K562 (cell line): ENCODE results near the gene CREB3L2. TPM values are rescaled to one million over a fixed set of nuclear protein-coding genes. Genes with fewer than 3 reads are reported as not detected.
A peak's percentile ranks its signal among the peaks of the same experiment; 100 is the strongest.

Experiments used
- ARID1B ChIP-seq: fragments of 450-650 bp; IDR thresholded peaks from 2 replicates; pipeline ENCODE4 v1.6.1; 2016; ENCODE audit warnings: antibody characterized with exemption, mild to moderate bottlenecking, inconsistent platforms
- ATF7 ChIP-seq: fragments of 450-650 bp; IDR thresholded peaks from 2 replicates; pipeline ENCODE4 v1.7.1; 2014; ENCODE audit warnings: mild to moderate bottlenecking, moderate library complexity
- BHLHE40 ChIP-seq: IDR thresholded peaks from 2 replicates; pipeline ENCODE4 v1.6.1; 2011; ENCODE audit warnings: low read length, improper control_type of control experiment
- CBX3 ChIP-seq, 2 experiments: IDR thresholded peaks; 1 replicate in 1 of 2; 2 replicates in 1 of 2; pipeline ENCODE4 v1.6.1; 2012; ENCODE audit warnings: inconsistent platforms in 2 of 2, low read length in 2 of 2, borderline replicate concordance in 1 of 2, control low read depth in 1 of 2
- CTCFL ChIP-seq: IDR thresholded peaks from 2 replicates; pipeline ENCODE4 v1.6.1; 2011; ENCODE audit warnings: borderline replicate concordance, low read depth, mild to moderate bottlenecking, moderate library complexity, low read length; ENCODE audit not compliant: insufficient read depth, poor library complexity, severe bottlenecking
- ELF1 ChIP-seq: fragments of 200-800 bp; sonication (Bioruptor generic); IDR thresholded peaks from 2 replicates; pipeline ENCODE4 v1.6.1; 2016; ENCODE audit warnings: missing genetic modification characterization, missing compliant biosample characterization
- ERF ChIP-seq: fragments of 450-650 bp; formaldehyde crosslinking; IDR thresholded peaks from 2 replicates; pipeline ENCODE4 v1.4.0; 2020; ENCODE audit warnings: mild to moderate bottlenecking, mixed read lengths
- HDGF ChIP-seq: fragments of 450-650 bp; IDR thresholded peaks from 2 replicates; pipeline ENCODE4 v1.6.1; 2016
- LCOR ChIP-seq: sonication (generic); formaldehyde crosslinking; IDR thresholded peaks from 2 replicates; pipeline ENCODE4 v1.8.0; 2022; ENCODE audit warnings: mild to moderate bottlenecking, missing genetic modification reagents
- NR4A1 ChIP-seq, 2 experiments: fragments of 250-450 bp in 1 of 2; fragments of 450-650 bp in 1 of 2; sonication (Bioruptor Pico) in 1 of 2; IDR thresholded peaks; 2 replicates each; pipeline versions ENCODE4 v1.4.0 to v1.6.1; 2016 to 2020; ENCODE audit warnings: mild to moderate bottlenecking in 2 of 2, missing compliant biosample characterization in 1 of 2, missing genetic modification characterization in 1 of 2, moderate library complexity in 1 of 2
- PHF8 ChIP-seq: fragments of 200-600 bp; sonication (generic); IDR thresholded peaks from 2 replicates; pipeline ENCODE4 v1.6.1; 2012; ENCODE audit warnings: mixed run types, mild to moderate bottlenecking, inconsistent platforms, low read length, moderate library complexity, borderline replicate concordance
- SLC30A9 ChIP-seq: fragments of 250-450 bp; sonication (Bioruptor Pico); IDR thresholded peaks from 2 replicates; pipeline ENCODE4 v1.8.0; 2022; ENCODE audit warnings: mild to moderate bottlenecking, moderate library complexity
- SPI1 ChIP-seq: IDR thresholded peaks from 2 replicates; pipeline ENCODE4 v1.6.1; 2011; ENCODE audit warnings: low read depth, low read length, control low read depth, borderline replicate concordance
- TCF3 ChIP-seq: sonication (generic); formaldehyde crosslinking; IDR thresholded peaks from 2 replicates; pipeline ENCODE4 v1.4.0; 2020; ENCODE audit warnings: mild to moderate bottlenecking, missing genetic modification reagents
- UBTF ChIP-seq, 2 experiments: IDR thresholded peaks; 2 replicates each; pipeline ENCODE4 v1.6.1; 2012; ENCODE audit warnings: improper control_type of control experiment in 2 of 2, low read depth in 2 of 2, low read length in 2 of 2, borderline replicate concordance in 1 of 2
- ZEB2 ChIP-seq: fragments of 450-650 bp; IDR thresholded peaks from 2 replicates; pipeline ENCODE4 v1.6.1; 2016
- ZNF263 ChIP-seq: sonication (generic); formaldehyde crosslinking; IDR thresholded peaks from 2 replicates; pipeline ENCODE4 v1.8.0; 2022; ENCODE audit warnings: mild to moderate bottlenecking, missing genetic modification reagents, borderline replicate concordance
- ZNF398 ChIP-seq: fragments of 250-450 bp; sonication (Bioruptor Pico); IDR thresholded peaks from 2 replicates; pipeline ENCODE4 v1.8.0; 2021; ENCODE audit warnings: moderate library complexity, mild to moderate bottlenecking, inconsistent platforms
- polyA plus RNA-seq, 8 experiments: library from polyadenylated mRNA; depleted of rRNA in 4 of 8; stranded (reverse) in 5 of 8; unstranded in 3 of 8; fragments of >200 nt; fragmentation: Nextera tagmentation in 2 of 8; fragmentation: Illumina TruSeq in 1 of 8; extraction: Ambion mirVana in 2 of 8; extraction: Trizol in 1 of 8; gene quantifications; 2 replicates each; pipeline versions ENCODE4 v1.2.1 to v1.2.3, GENCODE V29; 2011 to 2014; ENCODE audit warnings: inconsistent platforms in 1 of 8, missing spikeins in 1 of 8
- total RNA-seq, 7 experiments: library from RNA; depleted of rRNA in 6 of 7; stranded (reverse); fragments of >200 nt in 6 of 7; fragmentation: Illumina TruSeq in 2 of 7; extraction: Trizol in 2 of 7; gene quantifications; 2 replicates each; pipeline versions ENCODE4 v1.2.1 to v1.2.3, GENCODE V29; 2011 to 2021; ENCODE audit warnings: low replicate concordance in 1 of 7

CREB3L2 gene
- total and polyA plus RNA-seq, 9 of the 15 experiments (the other 6 are each of a cell fraction or from before 2014, with no cell fraction given), result 7.1 to 45.6 (median 15.8) TPM

- TF ChIP-seq ZEB2 (peak; percentile 33; the same call in 1 of the 2 replicates), BHLHE40 (0 out of 2 replicates have a peak, but pooled peaks have one; percentile 5), ZNF263 (CRISPR knock-in tag) (no peak), SLC30A9 (CRISPR knock-in tag) (no peak), LCOR (0 out of 2 replicates have a peak, but pooled peaks have one; percentile 16), HDGF (peak; percentile 90; the same call in 1 of the 2 replicates), TCF3 (CRISPR knock-in tag) (peak; percentile 27; the same call in 1 of the 2 replicates), ARID1B (peak; percentile 44; the same call in 1 of the 2 replicates), CTCFL (peak; percentile 77), ELF1 (tag) (peak; percentile 37; the same call in 1 of the 2 replicates), UBTF (IDR thresholded peaks at IDR 0.05; ENCODE audit: borderline replicate concordance in 1 of 2, low read depth in 2 of 2, low read length in 2 of 2) (peak in 1 of 2 experiments; percentile 31; a peak in 1 of 4 replicates), ERF (no peak), PHF8 (no peak), NR4A1 (CRISPR knock-in tag; IDR thresholded peaks at IDR 0.05) (no peak), NR4A1 (tag; IDR thresholded peaks at IDR 0.05) (no peak), ZNF398 (CRISPR knock-in tag) (no peak), ATF7 (0 out of 2 replicates have a peak, but pooled peaks have one; percentile 41), SPI1 (peak; percentile 86), CBX3 (IDR thresholded peaks at IDR 0.05; ENCODE audit: borderline replicate concordance in 1 of 2, low read length in 2 of 2) (peak in 1 of 2 experiments; percentile 54; a peak in 2 of 3 replicates)
Observed at GRCh38 chr7:137898839-137899721, 102.8 kb downstream of the CREB3L2 start (continued).
